GM23248 (cell line): ENCODE results near the gene KIAA1210. TPM values are rescaled to one million over a fixed set of nuclear protein-coding genes. Genes with fewer than 3 reads are reported as not detected.
A peak's percentile ranks its signal among the peaks of the same experiment; 100 is the strongest.

Experiments
- DNase-seq: peaks from one replicate; pipeline ENCODE4 v3.0.0-alpha.2; 2015
- H2AFZ ChIP-seq: fragments of 200-600 bp; sonication (generic); 2 replicates; pipeline ENCODE4 v1.6.1; 2016; ENCODE audit warnings: antibody characterized with exemption
- H3F3A ChIP-seq: fragments of 200-600 bp; sonication (generic); 2 replicates; pipeline ENCODE4 v1.6.1; 2016; ENCODE audit warnings: mild to moderate bottlenecking, antibody characterized with exemption, mixed run types; ENCODE audit not compliant: insufficient read depth
- H3K27ac ChIP-seq: fragments of 200-600 bp; sonication (generic); 2 replicates; pipeline ENCODE4 v1.5.1; 2016; ENCODE audit warnings: mild to moderate bottlenecking
- H3K27me3 ChIP-seq: fragments of 200-600 bp; sonication (generic); replicated peaks from 2 replicates; pipeline ENCODE4 v1.6.1; 2016; ENCODE audit warnings: mild to moderate bottlenecking; ENCODE audit not compliant: insufficient read depth
- H3K36me3 ChIP-seq: fragments of 200-600 bp; sonication (generic); 2 replicates; pipeline ENCODE4 v1.6.1; 2016; ENCODE audit warnings: low read depth, mild to moderate bottlenecking
- H3K4me1 ChIP-seq: fragments of 200-600 bp; sonication (generic); 2 replicates; pipeline ENCODE4 v1.6.1; 2016; ENCODE audit warnings: mild to moderate bottlenecking; ENCODE audit not compliant: insufficient read depth
- H3K4me2 ChIP-seq: fragments of 200-600 bp; sonication (generic); one replicate; pipeline ENCODE4 v1.6.1; 2016; ENCODE audit warnings: mild to moderate bottlenecking; ENCODE audit not compliant: unreplicated experiment
- H3K4me3 ChIP-seq: fragments of 200-600 bp; sonication (generic); 2 replicates; pipeline ENCODE4 v1.5.1; 2016; ENCODE audit warnings: mild to moderate bottlenecking
- H3K79me2 ChIP-seq: fragments of 200-600 bp; sonication (generic); 2 replicates; pipeline ENCODE4 v1.6.1; 2016; ENCODE audit warnings: mild to moderate bottlenecking; ENCODE audit not compliant: insufficient read depth
- H3K9ac ChIP-seq: fragments of 200-600 bp; sonication (generic); 2 replicates; pipeline ENCODE4 v1.6.1; 2016; ENCODE audit warnings: mild to moderate bottlenecking
- H3K9me2 ChIP-seq: fragments of 200-600 bp; sonication (generic); 2 replicates; pipeline ENCODE4 v1.6.1; 2016; ENCODE audit warnings: mixed run types, mild to moderate bottlenecking, moderate library complexity; ENCODE audit not compliant: insufficient read depth
- H3K9me3 ChIP-seq: fragments of 200-600 bp; sonication (generic); one replicate; pipeline ENCODE4 v1.6.1; 2017; ENCODE audit warnings: low read depth
- H4K20me1 ChIP-seq: fragments of 200-600 bp; sonication (generic); 2 replicates; pipeline ENCODE4 v1.6.0; 2016; ENCODE audit not compliant: insufficient read depth
- EZH2 ChIP-seq: fragments of 200-600 bp; sonication (generic); IDR thresholded peaks from 2 replicates; pipeline ENCODE4 v1.6.1; 2018; ENCODE audit warnings: antibody characterized with exemption, mild to moderate bottlenecking; ENCODE audit not compliant: insufficient read depth, poor library complexity, severe bottlenecking
- EZH2phosphoT487 ChIP-seq: fragments of 200-600 bp; sonication (generic); IDR thresholded peaks from 2 replicates; pipeline ENCODE4 v1.6.1; 2018; ENCODE audit warnings: antibody characterized with exemption, moderate library complexity, mild to moderate bottlenecking, low read depth; ENCODE audit not compliant: insufficient read depth
- WGBS, 2 experiments: methylation state at CpG; one replicate each; pipeline ENCODE4 v1.1.6; 2015 to 2017; ENCODE audit warnings: low lambda C conversion rate in 2 of 2, low coverage in 1 of 2; ENCODE audit errors: missing lambda C conversion rate in 2 of 2; 5-methylcytosine and 5-hydroxymethylcytosine counted together
- in situ Hi-C: fragments of 300-500 bp; cut with MboI; formaldehyde crosslinking; loops from 2 replicates; pipeline ENCODE4 v1.15.0; 2020
- polyA plus RNA-seq: library from polyadenylated mRNA; unstranded; fragments of >200 nt; fragmentation: Nextera tagmentation; extraction: Ambion mirVana; gene quantifications from 2 replicates; pipeline ENCODE4 v1.2.1, GENCODE V29; 2016
- total RNA-seq: library from RNA; depleted of rRNA; stranded (reverse); fragments of >200 nt; shearing (Covaris generic); gene quantifications from 2 replicates; pipeline ENCODE4 v1.2.3, GENCODE V29; 2014

KIAA1210 gene
- total and polyA plus RNA-seq, 2 experiments from 2014 or later: not detected

DNA sequence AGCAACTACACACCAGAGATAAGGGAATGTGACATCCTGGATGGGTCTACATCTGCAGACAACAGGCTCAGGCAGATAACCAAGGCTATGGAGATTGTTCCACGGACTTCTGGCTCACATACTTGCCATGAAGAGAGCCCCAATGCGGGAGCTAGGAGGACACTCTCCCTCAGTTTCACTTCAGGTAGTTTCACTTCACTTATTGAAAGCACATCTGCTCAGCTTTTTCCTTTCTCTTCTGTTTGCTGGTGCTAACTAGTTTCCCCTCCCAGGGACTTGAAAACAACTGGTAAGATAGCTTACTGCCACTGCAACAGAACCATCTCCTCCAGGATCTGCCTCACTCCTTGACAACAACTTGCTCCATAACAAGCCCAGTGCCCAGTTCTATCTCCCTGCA is 56.2 kb downstream of the KIAA1210 start:
- no peak for TF ChIP-seq EZH2
- no peak for TF ChIP-seq EZH2phosphoT487
- H3K9me2 ChIP-seq: no peaks in the 10 kb centered on the region
- H3F3A ChIP-seq: no peaks in the 10 kb centered on the region
- in situ Hi-C loops: no loop called here
- H3K36me3 ChIP-seq: no peaks in the 10 kb centered on the region
- 0 out of 2 replicates have a peak, but pooled peaks cover 3% of the 10 kb centered on the region for H3K27me3 ChIP-seq
- no peak overlapping the region for H3K9ac ChIP-seq
- no peaks in the 10 kb centered on the region for H3K4me1 ChIP-seq
- H3K27ac ChIP-seq: no peak overlapping the region
- WGBS, 2 experiments: 18 to 22% methylated on average over 2 of the region's 2 CpGs
- no peak for DNase-seq
- no peak overlapping the region for H3K4me2 ChIP-seq
- no peaks in the 10 kb centered on the region for H3K9me3 ChIP-seq
- H3K79me2 ChIP-seq: no peaks in the 10 kb centered on the region
- no peak overlapping the region for H3K4me3 ChIP-seq
- H2AFZ ChIP-seq: no peak overlapping the region
- H4K20me1 ChIP-seq: no peaks in the 10 kb centered on the region

- no peak overlapping the region for H3K4me2 ChIP-seq
- no peaks in the 10 kb centered on the region for H3K36me3 ChIP-seq
- no peak for DNase-seq
- no peaks in the 10 kb centered on the region for H3K27me3 ChIP-seq
- 80 to 100% methylated on average over 1 of the region's 1 CpG for WGBS, 2 experiments
- no peaks in the 10 kb centered on the region for H3K9me3 ChIP-seq
- no peak overlapping the region for H3K4me3 ChIP-seq
- H3K27ac ChIP-seq: no peak overlapping the region
- no peak for TF ChIP-seq EZH2
- no peak for TF ChIP-seq EZH2phosphoT487
- no peaks in the 10 kb centered on the region for H3K4me1 ChIP-seq
- no peak overlapping the region for H2AFZ ChIP-seq
- H3K79me2 ChIP-seq: no peaks in the 10 kb centered on the region
- no peak overlapping the region for H3K9ac ChIP-seq
- no peaks in the 10 kb centered on the region for H3F3A ChIP-seq
- no peaks in the 10 kb centered on the region for H4K20me1 ChIP-seq
- in situ Hi-C loops: loop anchor here (5.0 to 10.0 kb wide), 2 partner anchors 62 to 225 kb away; no protein-coding TSS in a partner anchor
- H3K9me2 ChIP-seq: no peaks in the 10 kb centered on the region
Measured at GRCh38 chrX:119069762-119070161, 57.9 kb downstream of the KIAA1210 start.

DNA sequence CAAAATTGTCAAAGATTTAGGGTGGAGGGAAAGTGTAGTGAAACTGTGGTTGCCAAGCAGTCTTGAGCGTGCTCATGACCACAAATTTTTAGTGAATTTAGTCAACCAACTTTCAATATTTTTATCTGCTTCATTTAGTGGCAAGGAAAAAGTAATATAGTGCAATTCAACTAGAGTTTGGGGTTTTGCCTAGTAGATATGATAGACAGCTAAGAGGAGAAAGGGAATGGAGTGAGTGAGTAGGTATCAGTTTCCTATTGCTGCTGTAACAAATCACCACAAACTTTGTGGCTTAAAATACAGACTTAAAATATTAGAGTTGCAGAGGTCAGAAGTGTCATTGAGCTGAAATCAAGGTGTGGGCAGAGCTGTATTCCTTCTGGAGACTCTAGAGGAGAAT is 58.5 kb downstream of the KIAA1210 start:
- no peaks in the 10 kb centered on the region for H3K9me2 ChIP-seq
- no peaks in the 10 kb centered on the region for H3F3A ChIP-seq
- H3K27me3 ChIP-seq: no peaks in the 10 kb centered on the region
- 55 to 67% methylated on average over 1 of the region's 1 CpG for WGBS, 2 experiments
- no peaks in the 10 kb centered on the region for H3K9me3 ChIP-seq
- H3K79me2 ChIP-seq: no peaks in the 10 kb centered on the region
- TF ChIP-seq EZH2 (no peak), EZH2phosphoT487 (no peak)
- in situ Hi-C loops: loop anchor here (5.0 to 10.0 kb wide), 2 partner anchors 62 to 224 kb away; no protein-coding TSS in a partner anchor
- H3K4me1 ChIP-seq: no peaks in the 10 kb centered on the region
- no peaks in the 10 kb centered on the region for H3K36me3 ChIP-seq
- DNase-seq: no peak
- no peaks in the 10 kb centered on the region for H4K20me1 ChIP-seq
- H3K27ac ChIP-seq: no peak overlapping the region
- no peak overlapping the region for H3K9ac ChIP-seq
- H3K4me3 ChIP-seq: no peak overlapping the region
- no peak overlapping the region for H3K4me2 ChIP-seq
- no peak overlapping the region for H2AFZ ChIP-seq

- Histone ChIP-seq H3K9me3 (no peaks in the 10 kb centered on the region), H4K20me1 (no peaks in the 10 kb centered on the region), H3K4me1 (no peaks in the 10 kb centered on the region), H3F3A (no peaks in the 10 kb centered on the region), H3K4me3 (no peak overlapping the region), H3K9ac (no peak overlapping the region), H3K27me3 (no peaks in the 10 kb centered on the region), H3K4me2 (no peak overlapping the region), H3K36me3 (no peaks in the 10 kb centered on the region), H3K9me2 (no peaks in the 10 kb centered on the region), H3K79me2 (no peaks in the 10 kb centered on the region), H2AFZ (no peak overlapping the region), H3K27ac (no peak overlapping the region)
- TF ChIP-seq EZH2phosphoT487 (no peak), EZH2 (no peak)
- WGBS, 2 experiments: 1 to 3% methylated on average over 7 of the region's 7 CpGs
- peak; percentile 80 for DNase-seq
- in situ Hi-C loops: loop anchor here (5.0 to 10.0 kb wide), 2 partner anchors 60 to 222 kb away; no protein-coding TSS in a partner anchor
Measured at GRCh38 chrX:119067023-119067739, 60.4 kb downstream of the KIAA1210 start.
